OCI-LY3 (cell line): Measurements from ENCODE around the gene UQCC5.

ENCODE experiments used
- H2AFZ ChIP-seq: fragments of 200-600, 300-600 bp; shearing (Covaris generic); 2 replicates; pipeline ENCODE4 v1.6.0; 2014; ENCODE audit warnings: antibody characterized with exemption, low read depth, low read length
- H3K27ac ChIP-seq: fragments of 200-600, 300-600 bp; sonication (generic); 2 replicates; pipeline ENCODE4 v1.5.1; 2014; ENCODE audit warnings: mild to moderate bottlenecking, low read length, moderate library complexity, mixed read lengths
- H3K27me3 ChIP-seq: fragments of 200-600, 300-600 bp; sonication (generic); 2 replicates; pipeline ENCODE4 v1.6.1; 2014; ENCODE audit warnings: low read depth, low read length, mixed read lengths
- H3K36me3 ChIP-seq: fragments of 200-600, 300-600 bp; sonication (generic); replicated peaks from 2 replicates; pipeline ENCODE3; 2014; ENCODE audit warnings: low read depth, low read length, mixed read lengths
- H3K4me1 ChIP-seq: fragments of 300-600, 200-600 bp; sonication (generic); 2 replicates; pipeline ENCODE4 v1.6.1; 2014; ENCODE audit warnings: low read length, mixed read lengths
- H3K4me2 ChIP-seq: fragments of 200-600, 300-600 bp; sonication (generic); 2 replicates; pipeline ENCODE4 v1.6.1; 2014; ENCODE audit warnings: low read length, mixed read lengths
- H3K4me3 ChIP-seq: fragments of 300-600, 200-600 bp; sonication (generic); 2 replicates; pipeline ENCODE4 v1.5.1; 2014; ENCODE audit warnings: antibody characterized with exemption, mild to moderate bottlenecking, low read length, moderate library complexity
- H3K79me2 ChIP-seq: fragments of 300-600, 200-600 bp; shearing (Covaris generic); 2 replicates; pipeline ENCODE4 v1.6.1; 2014; ENCODE audit warnings: mild to moderate bottlenecking, low read length, mixed read lengths
- H3K9ac ChIP-seq: fragments of 300-600, 200-600 bp; shearing (Covaris generic); 2 replicates; pipeline ENCODE4 v1.6.0; 2014; ENCODE audit warnings: mild to moderate bottlenecking, low read length, moderate library complexity
- H3K9me3 ChIP-seq: fragments of 200-600, 300-600 bp; shearing (Covaris generic); 2 replicates; pipeline ENCODE4 v1.6.1; 2014; ENCODE audit warnings: low read length, mixed read lengths; ENCODE audit not compliant: insufficient read depth
- H4K20me1 ChIP-seq: fragments of 200-600, 300-600 bp; sonication (generic); 2 replicates; pipeline ENCODE4 v1.6.1; 2016; ENCODE audit warnings: low read length, mixed read lengths; ENCODE audit not compliant: insufficient read depth
- CTCF ChIP-seq: fragments of 200-600, 300-600 bp; sonication (generic); IDR thresholded peaks from 2 replicates; pipeline ENCODE4 v1.5.1; 2014; ENCODE audit warnings: antibody characterized with exemption, low read length, low read depth
- EZH2phosphoT487 ChIP-seq: fragments of 200-600 bp; shearing (Covaris generic); IDR thresholded peaks from 2 replicates; pipeline ENCODE4 v1.6.1; 2018; ENCODE audit warnings: antibody characterized with exemption, mixed run types, low read depth

The UQCC5 gene

GRCh38 chr3:52495777-52496602 is 40.4 kb upstream of the UQCC5 start:
- H2AFZ ChIP-seq: no peak overlapping the region
- no peaks in the 10 kb centered on the region for H4K20me1 ChIP-seq
- no peaks in the 10 kb centered on the region for H3K27me3 ChIP-seq
- no peak overlapping the region for H3K9ac ChIP-seq
- H3K27ac ChIP-seq: no peak overlapping the region
- TF ChIP-seq EZH2phosphoT487 (no peak), CTCF (no peak)
- H3K4me1 ChIP-seq: no peaks in the 10 kb centered on the region
- no peak overlapping the region for H3K4me2 ChIP-seq
- no peaks in the 10 kb centered on the region for H3K9me3 ChIP-seq
- H3K79me2 ChIP-seq: no peaks in the 10 kb centered on the region
- no peak overlapping the region for H3K4me3 ChIP-seq
- H3K36me3 ChIP-seq: peaks cover 9% of the 10 kb centered on the region

- Histone ChIP-seq H2AFZ (no peak overlapping the region), H3K4me1 (no peaks in the 10 kb centered on the region), H3K36me3 (no peaks in the 10 kb centered on the region), H3K27ac (no peak overlapping the region), H3K4me3 (no peak overlapping the region), H3K9ac (no peak overlapping the region), H3K9me3 (no peaks in the 10 kb centered on the region), H3K79me2 (no peaks in the 10 kb centered on the region), H3K4me2 (no peak overlapping the region), H4K20me1 (no peaks in the 10 kb centered on the region), H3K27me3 (0 out of 2 replicates have a peak, but pooled peaks cover 4% of the 10 kb centered on the region)
- TF ChIP-seq CTCF (no peak), EZH2phosphoT487 (no peak)
Measured at GRCh38 chr3:52498137-52499054, 38.0 kb upstream of the UQCC5 start.

GRCh38 chr3:52501046-52501445 is 35.4 kb upstream of the UQCC5 start:
- no peak overlapping the region for H3K9ac ChIP-seq

More at GRCh38 chr3:52501046-52501445, 35.4 kb upstream of the UQCC5 start:
- Histone ChIP-seq H2AFZ (no peak overlapping the region), H4K20me1 (no peaks in the 10 kb centered on the region), H3K27ac (no peak overlapping the region), H3K36me3 (no peaks in the 10 kb centered on the region), H3K4me1 (no peaks in the 10 kb centered on the region), H3K4me3 (no peak overlapping the region), H3K4me2 (no peak overlapping the region), H3K27me3 (0 out of 2 replicates have a peak, but pooled peaks cover 4% of the 10 kb centered on the region), H3K9me3 (no peaks in the 10 kb centered on the region), H3K79me2 (no peaks in the 10 kb centered on the region)
- no peak for TF ChIP-seq CTCF
- no peak for TF ChIP-seq EZH2phosphoT487
